A549 (cell line): Measurements from ENCODE around the gene CUL3.

Experiments used
- BHLHE40 ChIP-seq: IDR thresholded peaks from 2 replicates; pipeline ENCODE4 v1.6.1; 2012; ENCODE audit warnings: low read depth, low read length, inconsistent platforms
- CTCF ChIP-seq: fragments of >200 bp; sonication (Bioruptor Twin); formaldehyde crosslinking; IDR thresholded peaks from 3 replicates; pipeline ENCODE4 v1.5.1; 2016
- MAFK ChIP-seq: fragments of 450-650 bp; IDR thresholded peaks from 2 replicates; pipeline ENCODE4 v1.6.1; 2014; ENCODE audit not compliant: partially characterized antibody
- RAD21 ChIP-seq, 2 experiments: fragments of >200 bp in 1 of 2; sonication (Bioruptor Twin) in 1 of 2; formaldehyde crosslinking in 1 of 2; IDR thresholded peaks in 1 of 2; conservative IDR thresholded peaks in 1 of 2; 2 replicates in 1 of 2; 3 replicates in 1 of 2; pipeline ENCODE4 v1.6.1; 2012 to 2018; ENCODE audit warnings: inconsistent platforms in 1 of 2

- no peak for TF ChIP-seq MAFK
- no peak for TF ChIP-seq CTCF
- TF ChIP-seq BHLHE40 = no peak
- TF ChIP-seq RAD21 (conservative IDR thresholded peaks at IDR 0.05 in 1 of 2, IDR thresholded peaks at IDR 0.05 in 1 of 2) = no peak
Observed at GRCh38 chr2:224453892-224454291, 131.3 kb downstream of the CUL3 start.
